ENCODE results near the gene LPIN3.

- TF ChIP-seq POLR2A (IDR thresholded peaks at IDR 0.05), result no peak
- TF ChIP-seq CTCF (IDR thresholded peaks at IDR 0.05), result no peak
- TF ChIP-seq EP300 (IDR thresholded peaks at IDR 0.05), result no peak
Measured at GRCh38 chr20:41394931-41395666, 54.5 kb downstream of the LPIN3 start.
